PC-9 (cell line): ENCODE results near the gene PTGDR2. TPM values are rescaled to one million over a fixed set of nuclear protein-coding genes. Genes with fewer than 3 reads are reported as not detected.

Source experiments
- BruUV-seq: library from RNA; stranded (reverse); fragments of 400-500 nt; replicated peaks from 2 replicates; lab custom pipeline; 2021; lab: Mats Ljungman, UMichigan
- CTCF ChIA-PET: fragments of 300-600 bp; sonication (Branson Sonifier 250); formaldehyde crosslinking; loops from one replicate; lab custom pipeline; 2022; ENCODE audit warnings: antibody characterized with exemption; lab: Charles Lee
- POLR2A ChIA-PET: fragments of 300-600 bp; sonication (Branson Sonifier 250); formaldehyde crosslinking; loops from one replicate; lab custom pipeline; 2022; ENCODE audit warnings: antibody characterized with exemption; ENCODE audit not compliant: unreplicated experiment; lab: Charles Lee
- DNase-seq, 2 experiments: peaks; one replicate each; pipeline versions ENCODE4 v3.0.0 to v3.0.0-alpha.2; 2015 to 2022; ENCODE audit warnings: mixed read lengths in 1 of 2
- H2AFZ ChIP-seq: fragments of 200-600 bp; sonication (generic); 2 replicates; pipeline ENCODE4 v1.8.1; 2017; ENCODE audit warnings: antibody characterized with exemption
- H3F3A ChIP-seq: fragments of 200-600 bp; sonication (generic); 2 replicates; pipeline ENCODE4 v1.8.1; 2017; ENCODE audit warnings: antibody characterized with exemption, mild to moderate bottlenecking, low read depth; ENCODE audit not compliant: insufficient read depth
- H3K27ac ChIP-seq: fragments of 200-600 bp; sonication (generic); 2 replicates; pipeline ENCODE4 v1.6.1; 2016; ENCODE audit warnings: mixed run types
- H3K27me3 ChIP-seq: fragments of 200-600 bp; sonication (generic); 2 replicates; pipeline ENCODE4 v1.6.1; 2016; ENCODE audit warnings: low read depth, mixed run types; ENCODE audit not compliant: insufficient read depth
- H3K36me3 ChIP-seq: fragments of 200-600 bp; sonication (generic); 2 replicates; pipeline ENCODE4 v1.6.1; 2016; ENCODE audit warnings: low read depth, mixed run types
- H3K4me1 ChIP-seq: fragments of 200-600 bp; sonication (generic); replicated peaks from 2 replicates; pipeline ENCODE4 v1.6.1; 2016; ENCODE audit warnings: mixed run types; ENCODE audit not compliant: insufficient read depth
- H3K4me2 ChIP-seq: fragments of 200-600 bp; sonication (generic); 2 replicates; pipeline ENCODE4 v1.6.1; 2017; ENCODE audit warnings: mixed run types
- H3K4me3 ChIP-seq: fragments of 200-600 bp; sonication (generic); 2 replicates; pipeline ENCODE4 v1.6.1; 2016; ENCODE audit warnings: mixed run types
- H3K79me2 ChIP-seq: fragments of 200-600 bp; sonication (generic); 2 replicates; pipeline ENCODE4 v1.6.1; 2017; ENCODE audit warnings: low read depth, mixed run types
- H3K9me2 ChIP-seq: fragments of 200-600 bp; sonication (generic); 2 replicates; pipeline ENCODE4 v1.8.1; 2017; ENCODE audit warnings: mild to moderate bottlenecking; ENCODE audit not compliant: insufficient read depth
- H3K9me3 ChIP-seq: fragments of 200-600 bp; sonication (generic); 2 replicates; pipeline ENCODE4 v1.8.1; 2016; ENCODE audit warnings: low read depth; ENCODE audit not compliant: insufficient read depth
- H4K20me1 ChIP-seq: fragments of 200-600 bp; sonication (generic); 2 replicates; pipeline ENCODE4 v1.8.1; 2017; ENCODE audit not compliant: insufficient read depth
- EZH2 ChIP-seq: fragments of 200-600 bp; sonication (generic); IDR thresholded peaks from 2 replicates; pipeline ENCODE4 v1.8.0; 2017; ENCODE audit warnings: antibody characterized with exemption, low read depth
- intact Hi-C: fragments of 100-400 bp; cut with micrococcal nuclease; formaldehyde crosslinking; loops from one replicate; pipeline ENCODE4 v1.10.0; 2022; ENCODE audit not compliant: unreplicated experiment
- total RNA-seq: library from RNA; stranded (reverse); gene quantifications from 2 replicates; pipeline ENCODE4 v1.2.3, GENCODE V29; 2021
- TF ChIP-seq, protein P1 (sequence below): fragments of 200-600 bp; sonication (generic); conservative IDR thresholded peaks from 2 replicates; pipeline ENCODE4 v1.6.1; 2017; ENCODE audit warnings: mixed run types, antibody characterized with exemption, mild to moderate bottlenecking, moderate library complexity

PTGDR2 gene
- total RNA-seq, 1 experiment from 2014 or later, result not detected

DNA sequence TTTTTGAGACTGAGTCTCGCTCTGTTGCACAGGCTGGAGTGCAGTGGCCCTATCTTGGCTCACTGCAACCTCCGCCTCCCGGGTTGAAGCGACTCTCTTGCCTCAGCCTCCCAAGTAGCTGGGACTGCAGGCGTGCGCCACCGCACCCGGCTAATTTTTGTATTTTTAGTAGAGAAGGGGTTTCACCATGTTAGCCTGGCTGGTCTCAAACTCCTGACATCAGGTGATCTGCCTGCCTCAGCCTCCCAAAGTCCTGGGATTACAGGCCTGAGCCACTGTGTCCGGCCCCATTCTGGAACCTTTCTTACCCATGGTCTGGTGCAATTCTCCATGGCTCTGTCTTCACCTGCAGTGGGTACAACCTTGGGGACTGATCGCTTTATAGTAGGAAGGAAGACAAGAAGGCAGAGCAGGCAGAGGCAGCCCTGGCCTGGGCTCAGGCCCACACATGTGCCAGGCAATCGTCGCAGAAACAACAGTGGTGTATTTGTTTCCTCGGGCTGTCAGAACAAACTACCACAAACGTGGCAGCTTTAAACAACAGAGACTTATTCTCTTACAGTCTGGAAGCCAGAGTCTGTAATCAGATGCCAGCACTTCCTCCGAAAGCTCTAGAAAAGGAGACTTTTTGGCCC, 4.0 kb upstream of the PTGDR2 start:
- no peaks in the 10 kb centered on the region for H3K9me2 ChIP-seq
- no peak overlapping the region for H3K4me3 ChIP-seq
- H3K36me3 ChIP-seq, result no peaks in the 10 kb centered on the region
- H4K20me1 ChIP-seq, result no peaks in the 10 kb centered on the region
- no peaks in the 10 kb centered on the region for H3K4me1 ChIP-seq
- no peak overlapping the region for H3K4me2 ChIP-seq
- peaks cover 5% of the 10 kb centered on the region; the same call in 1 of the 2 replicates for H3K27me3 ChIP-seq
- no peaks in the 10 kb centered on the region for H3K9me3 ChIP-seq
- no TSS peak for BruUV-seq
- no peaks in the 10 kb centered on the region for H3F3A ChIP-seq
- no peak overlapping the region for H2AFZ ChIP-seq
- no peaks in the 10 kb centered on the region for H3K79me2 ChIP-seq
- peak in 1 of 2 experiments; percentile 28 for DNase-seq
- POLR2A ChIA-PET, result no interaction called here
- no peak overlapping the region for H3K27ac ChIP-seq
- TF ChIP-seq, protein P1, sequence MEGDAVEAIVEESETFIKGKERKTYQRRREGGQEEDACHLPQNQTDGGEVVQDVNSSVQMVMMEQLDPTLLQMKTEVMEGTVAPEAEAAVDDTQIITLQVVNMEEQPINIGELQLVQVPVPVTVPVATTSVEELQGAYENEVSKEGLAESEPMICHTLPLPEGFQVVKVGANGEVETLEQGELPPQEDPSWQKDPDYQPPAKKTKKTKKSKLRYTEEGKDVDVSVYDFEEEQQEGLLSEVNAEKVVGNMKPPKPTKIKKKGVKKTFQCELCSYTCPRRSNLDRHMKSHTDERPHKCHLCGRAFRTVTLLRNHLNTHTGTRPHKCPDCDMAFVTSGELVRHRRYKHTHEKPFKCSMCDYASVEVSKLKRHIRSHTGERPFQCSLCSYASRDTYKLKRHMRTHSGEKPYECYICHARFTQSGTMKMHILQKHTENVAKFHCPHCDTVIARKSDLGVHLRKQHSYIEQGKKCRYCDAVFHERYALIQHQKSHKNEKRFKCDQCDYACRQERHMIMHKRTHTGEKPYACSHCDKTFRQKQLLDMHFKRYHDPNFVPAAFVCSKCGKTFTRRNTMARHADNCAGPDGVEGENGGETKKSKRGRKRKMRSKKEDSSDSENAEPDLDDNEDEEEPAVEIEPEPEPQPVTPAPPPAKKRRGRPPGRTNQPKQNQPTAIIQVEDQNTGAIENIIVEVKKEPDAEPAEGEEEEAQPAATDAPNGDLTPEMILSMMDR, result no peak
- no peak for TF ChIP-seq EZH2
- CTCF ChIA-PET, result no interaction called here
- intact Hi-C loops, result no loop called here

DNA sequence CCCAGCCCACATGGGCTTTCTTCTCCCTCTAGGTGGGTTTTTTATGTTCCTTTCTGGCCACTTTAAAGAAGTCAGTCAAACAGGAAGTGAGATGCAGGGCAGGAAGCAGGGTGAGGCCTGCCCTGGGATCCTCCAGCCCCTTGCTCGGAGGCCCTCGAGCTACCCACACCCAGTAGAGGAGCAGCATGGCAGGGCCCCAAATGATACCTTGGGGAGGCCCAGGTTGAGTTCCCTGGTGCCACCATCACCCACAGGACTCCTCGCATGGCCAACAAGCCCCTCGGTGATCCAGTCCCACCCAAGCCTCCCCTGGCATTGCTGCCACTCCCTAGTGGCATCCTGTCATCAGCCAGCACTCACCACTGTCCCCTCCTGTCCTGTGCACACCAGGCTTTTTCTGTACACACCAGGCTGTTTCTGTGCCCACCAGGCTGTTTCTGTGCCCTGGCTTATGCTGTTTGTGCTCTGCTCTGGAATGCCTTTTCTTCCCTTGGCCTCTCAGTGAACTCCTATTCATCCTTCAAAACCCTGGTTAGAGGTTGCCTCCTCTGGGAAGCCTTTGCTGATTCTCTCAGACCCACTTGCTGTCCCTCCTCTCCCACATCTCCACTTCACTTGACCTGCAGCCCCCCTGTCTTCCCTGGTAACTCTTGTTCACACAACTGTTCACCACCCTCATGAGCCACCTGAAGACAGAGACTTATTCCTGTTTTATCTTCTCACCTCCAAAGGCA, 3.1 kb upstream of the PTGDR2 start:
- H2AFZ ChIP-seq, result no peak overlapping the region
- no peak for TF ChIP-seq EZH2
- TF ChIP-seq, protein P1, result no peak
- peaks cover 5% of the 10 kb centered on the region; the same call in 1 of the 2 replicates for H3K27me3 ChIP-seq
- no peaks in the 10 kb centered on the region for H3K36me3 ChIP-seq
- CTCF ChIA-PET, result no interaction called here
- H3K79me2 ChIP-seq, result no peaks in the 10 kb centered on the region
- no peak overlapping the region for H3K27ac ChIP-seq
- H3K9me2 ChIP-seq, result no peaks in the 10 kb centered on the region
- H3F3A ChIP-seq, result no peaks in the 10 kb centered on the region
- peak in 1 of 2 experiments; percentile 23 for DNase-seq
- POLR2A ChIA-PET, result no interaction called here
- no peak overlapping the region for H3K4me2 ChIP-seq
- no peaks in the 10 kb centered on the region for H3K9me3 ChIP-seq
- H4K20me1 ChIP-seq, result no peaks in the 10 kb centered on the region
- no TSS peak for BruUV-seq
- intact Hi-C loops, result no loop called here
- no peak overlapping the region for H3K4me3 ChIP-seq
- H3K4me1 ChIP-seq, result no peaks in the 10 kb centered on the region

DNA sequence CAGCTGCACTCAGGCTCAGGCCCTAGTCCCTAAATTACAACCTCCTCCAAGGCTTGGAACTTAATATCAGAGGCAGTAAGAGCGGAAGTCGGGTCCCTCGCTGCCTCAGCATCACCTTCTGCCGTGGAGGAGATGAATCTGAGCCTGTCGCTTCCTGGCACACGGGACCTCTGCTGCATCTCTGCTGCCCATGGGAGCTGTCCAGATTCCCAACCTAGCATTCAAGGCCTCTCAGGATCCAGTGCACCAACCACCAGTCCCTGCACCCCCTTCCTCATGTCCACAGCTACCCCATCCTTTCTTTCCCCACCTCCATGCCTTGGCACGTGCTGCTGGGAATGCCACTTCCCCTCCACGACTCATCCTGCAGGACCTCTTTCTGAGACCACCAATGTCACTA, 2.5 kb upstream of the PTGDR2 start:
- no peak for DNase-seq
- peaks cover 5% of the 10 kb centered on the region; the same call in 1 of the 2 replicates for H3K27me3 ChIP-seq
- intact Hi-C loops, result no loop called here
- H3K9me2 ChIP-seq, result no peaks in the 10 kb centered on the region
- ChIA-PET POLR2A (no interaction called here), CTCF (interaction anchor here (0.6 kb wide), 1 partner anchor 41 kb away, joined by 3 read pairs; no protein-coding TSS in a partner anchor)
- no peaks in the 10 kb centered on the region for H3F3A ChIP-seq
- H4K20me1 ChIP-seq, result no peaks in the 10 kb centered on the region
- H3K9me3 ChIP-seq, result no peaks in the 10 kb centered on the region
- BruUV-seq, result no TSS peak
- H3K4me1 ChIP-seq, result no peaks in the 10 kb centered on the region
- H3K4me2 ChIP-seq, result no peak overlapping the region
- no peaks in the 10 kb centered on the region for H3K36me3 ChIP-seq
- no peak overlapping the region for H2AFZ ChIP-seq
- H3K27ac ChIP-seq, result no peak overlapping the region
- no peak for TF ChIP-seq EZH2
- TF ChIP-seq, protein P1, result no peak
- H3K4me3 ChIP-seq, result no peak overlapping the region
- H3K79me2 ChIP-seq, result no peaks in the 10 kb centered on the region
